PC-9 (cell line): ENCODE data around the gene OR2M2. TPM values are rescaled to one million over a fixed set of nuclear protein-coding genes. Genes with fewer than 3 reads are reported as not detected.

ENCODE experiments used
- BruUV-seq: library from RNA; stranded (reverse); fragments of 400-500 nt; replicated peaks from 2 replicates; lab custom pipeline; 2021; lab: Mats Ljungman, UMichigan
- CTCF ChIA-PET: fragments of 300-600 bp; sonication (Branson Sonifier 250); formaldehyde crosslinking; loops from one replicate; lab custom pipeline; 2022; ENCODE audit warnings: antibody characterized with exemption; lab: Charles Lee
- POLR2A ChIA-PET: fragments of 300-600 bp; sonication (Branson Sonifier 250); formaldehyde crosslinking; loops from one replicate; lab custom pipeline; 2022; ENCODE audit warnings: antibody characterized with exemption; ENCODE audit not compliant: unreplicated experiment; lab: Charles Lee
- DNase-seq, 2 experiments: peaks; one replicate each; pipeline versions ENCODE4 v3.0.0 to v3.0.0-alpha.2; 2015 to 2022; ENCODE audit warnings: mixed read lengths in 1 of 2
- H2AFZ ChIP-seq: fragments of 200-600 bp; sonication (generic); 2 replicates; pipeline ENCODE4 v1.8.1; 2017; ENCODE audit warnings: antibody characterized with exemption
- H3F3A ChIP-seq: fragments of 200-600 bp; sonication (generic); 2 replicates; pipeline ENCODE4 v1.8.1; 2017; ENCODE audit warnings: antibody characterized with exemption, mild to moderate bottlenecking, low read depth; ENCODE audit not compliant: insufficient read depth
- H3K27ac ChIP-seq: fragments of 200-600 bp; sonication (generic); 2 replicates; pipeline ENCODE4 v1.6.1; 2016; ENCODE audit warnings: mixed run types
- H3K27me3 ChIP-seq: fragments of 200-600 bp; sonication (generic); 2 replicates; pipeline ENCODE4 v1.6.1; 2016; ENCODE audit warnings: low read depth, mixed run types; ENCODE audit not compliant: insufficient read depth
- H3K36me3 ChIP-seq: fragments of 200-600 bp; sonication (generic); 2 replicates; pipeline ENCODE4 v1.6.1; 2016; ENCODE audit warnings: low read depth, mixed run types
- H3K4me1 ChIP-seq: fragments of 200-600 bp; sonication (generic); replicated peaks from 2 replicates; pipeline ENCODE4 v1.6.1; 2016; ENCODE audit warnings: mixed run types; ENCODE audit not compliant: insufficient read depth
- H3K4me2 ChIP-seq: fragments of 200-600 bp; sonication (generic); 2 replicates; pipeline ENCODE4 v1.6.1; 2017; ENCODE audit warnings: mixed run types
- H3K4me3 ChIP-seq: fragments of 200-600 bp; sonication (generic); 2 replicates; pipeline ENCODE4 v1.6.1; 2016; ENCODE audit warnings: mixed run types
- H3K79me2 ChIP-seq: fragments of 200-600 bp; sonication (generic); 2 replicates; pipeline ENCODE4 v1.6.1; 2017; ENCODE audit warnings: low read depth, mixed run types
- H3K9me2 ChIP-seq: fragments of 200-600 bp; sonication (generic); 2 replicates; pipeline ENCODE4 v1.8.1; 2017; ENCODE audit warnings: mild to moderate bottlenecking; ENCODE audit not compliant: insufficient read depth
- H3K9me3 ChIP-seq: fragments of 200-600 bp; sonication (generic); 2 replicates; pipeline ENCODE4 v1.8.1; 2016; ENCODE audit warnings: low read depth; ENCODE audit not compliant: insufficient read depth
- H4K20me1 ChIP-seq: fragments of 200-600 bp; sonication (generic); 2 replicates; pipeline ENCODE4 v1.8.1; 2017; ENCODE audit not compliant: insufficient read depth
- CTCF ChIP-seq: fragments of 200-600 bp; sonication (generic); conservative IDR thresholded peaks from 2 replicates; pipeline ENCODE4 v1.6.1; 2017; ENCODE audit warnings: mixed run types, antibody characterized with exemption, mild to moderate bottlenecking, moderate library complexity
- EZH2 ChIP-seq: fragments of 200-600 bp; sonication (generic); IDR thresholded peaks from 2 replicates; pipeline ENCODE4 v1.8.0; 2017; ENCODE audit warnings: antibody characterized with exemption, low read depth
- intact Hi-C: fragments of 100-400 bp; cut with micrococcal nuclease; formaldehyde crosslinking; loops from one replicate; pipeline ENCODE4 v1.10.0; 2022; ENCODE audit not compliant: unreplicated experiment
- total RNA-seq: library from RNA; stranded (reverse); gene quantifications from 2 replicates; pipeline ENCODE4 v1.2.3, GENCODE V29; 2021

Gene OR2M2
- total RNA-seq, 1 experiment from 2014 or later: not detected

- H4K20me1 ChIP-seq: no peaks in the 10 kb centered on the region
- H3K36me3 ChIP-seq: no peaks in the 10 kb centered on the region
- TF ChIP-seq CTCF (no peak), EZH2 (no peak)
- H3K9me2 ChIP-seq: no peaks in the 10 kb centered on the region
- H3K4me3 ChIP-seq: no peak overlapping the region
- DNase-seq: no peak
- intact Hi-C loops: no loop called here
- no peaks in the 10 kb centered on the region for H3F3A ChIP-seq
- H3K27ac ChIP-seq: no peak overlapping the region
- no peaks in the 10 kb centered on the region for H3K9me3 ChIP-seq
- BruUV-seq: no TSS peak
- H3K4me2 ChIP-seq: no peak overlapping the region
- no peaks in the 10 kb centered on the region for H3K4me1 ChIP-seq
- H3K27me3 ChIP-seq: no peaks in the 10 kb centered on the region
- H2AFZ ChIP-seq: no peak overlapping the region
- ChIA-PET CTCF (no interaction called here), POLR2A (no interaction called here)
- no peaks in the 10 kb centered on the region for H3K79me2 ChIP-seq
These were observed 33.8 kb upstream of the OR2M2 start for GRCh38 chr1:248140846-248141245.

- BruUV-seq: no TSS peak
These were observed 31.3 kb upstream of the OR2M2 start for GRCh38 chr1:248143311-248143710.

GRCh38 chr1:248144513-248145198, 30.0 kb upstream of the OR2M2 start, which contains the start of gene OR2M5:
Gene OR2M5, plus strand, starts transcription at chr1:248145148. Its CDS starts 0 bp downstream, at chr1:248145148.
- ChIA-PET POLR2A (no interaction called here), CTCF (no interaction called here)
- DNase-seq: no peak
- Histone ChIP-seq H2AFZ (no peak within 1 kb of the TSS), H3K27me3 (no peaks in the 10 kb centered on the region), H3K79me2 (no peaks in the 10 kb centered on the region), H3K36me3 (no peaks in the 10 kb centered on the region), H3K9me2 (no peaks in the 10 kb centered on the region), H3K4me1 (no peaks in the 10 kb centered on the region), H4K20me1 (no peaks in the 10 kb centered on the region), H3F3A (no peaks in the 10 kb centered on the region), H3K4me3 (no peak within 1 kb of the TSS), H3K27ac (no peak within 1 kb of the TSS), H3K9me3 (no peaks in the 10 kb centered on the region), H3K4me2 (no peak within 1 kb of the TSS)
- no peak for TF ChIP-seq CTCF
- TF ChIP-seq EZH2: no peak
- intact Hi-C loops: no loop called here
- no TSS peak for BruUV-seq

More at GRCh38 chr1:248143311-248143710, 31.3 kb upstream of the OR2M2 start:
- TF ChIP-seq CTCF (no peak), EZH2 (no peak)
- no peaks in the 10 kb centered on the region for H3F3A ChIP-seq
- no peaks in the 10 kb centered on the region for H3K9me3 ChIP-seq
- ChIA-PET POLR2A (no interaction called here), CTCF (no interaction called here)
- intact Hi-C loops: no loop called here
- H3K36me3 ChIP-seq: no peaks in the 10 kb centered on the region
- no peaks in the 10 kb centered on the region for H3K27me3 ChIP-seq
- H3K27ac ChIP-seq: no peak overlapping the region
- no peak overlapping the region for H3K4me3 ChIP-seq
- no peaks in the 10 kb centered on the region for H3K9me2 ChIP-seq
- H3K4me2 ChIP-seq: no peak overlapping the region
- no peaks in the 10 kb centered on the region for H3K79me2 ChIP-seq
- H3K4me1 ChIP-seq: no peaks in the 10 kb centered on the region
- DNase-seq: no peak
- H2AFZ ChIP-seq: no peak overlapping the region
- no peaks in the 10 kb centered on the region for H4K20me1 ChIP-seq
